Astrocyte (in vitro differentiated cells and primary cell): ENCODE measurements around the gene CAMK2B.

Experiments
- EZH2 ChIP-seq: IDR thresholded peaks from 2 replicates; pipeline ENCODE4 v1.6.1; 2012; ENCODE audit warnings: mild to moderate bottlenecking, low read length, inconsistent platforms; ENCODE audit not compliant: insufficient read depth
- TF ChIP-seq, protein P1 (sequence below): IDR thresholded peaks from 2 replicates; pipeline ENCODE4 v1.5.1; 2011; ENCODE audit warnings: low read depth, mild to moderate bottlenecking, inconsistent platforms, low read length, moderate library complexity; ENCODE audit not compliant: insufficient read depth

DNA sequence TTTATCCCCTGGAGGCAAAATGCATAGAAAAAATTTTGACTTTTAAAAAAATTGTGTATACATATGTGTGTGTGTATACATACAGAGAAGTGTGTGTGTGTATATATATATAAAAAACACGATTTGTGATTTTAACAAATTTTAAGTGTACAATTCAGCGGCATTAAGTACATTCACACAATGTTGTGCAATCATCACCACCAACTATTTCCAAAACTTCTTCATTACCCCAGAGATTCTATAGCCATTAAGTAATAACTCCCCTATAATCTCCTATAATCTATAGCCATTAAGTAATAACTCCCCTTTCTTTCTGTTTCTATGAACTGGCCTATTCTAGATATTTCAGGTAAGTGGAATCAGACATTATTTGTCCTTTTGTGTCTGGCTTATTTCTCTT lies 20.7 kb upstream of the CAMK2B start:
- no peak for TF ChIP-seq EZH2
- TF ChIP-seq, protein P1, sequence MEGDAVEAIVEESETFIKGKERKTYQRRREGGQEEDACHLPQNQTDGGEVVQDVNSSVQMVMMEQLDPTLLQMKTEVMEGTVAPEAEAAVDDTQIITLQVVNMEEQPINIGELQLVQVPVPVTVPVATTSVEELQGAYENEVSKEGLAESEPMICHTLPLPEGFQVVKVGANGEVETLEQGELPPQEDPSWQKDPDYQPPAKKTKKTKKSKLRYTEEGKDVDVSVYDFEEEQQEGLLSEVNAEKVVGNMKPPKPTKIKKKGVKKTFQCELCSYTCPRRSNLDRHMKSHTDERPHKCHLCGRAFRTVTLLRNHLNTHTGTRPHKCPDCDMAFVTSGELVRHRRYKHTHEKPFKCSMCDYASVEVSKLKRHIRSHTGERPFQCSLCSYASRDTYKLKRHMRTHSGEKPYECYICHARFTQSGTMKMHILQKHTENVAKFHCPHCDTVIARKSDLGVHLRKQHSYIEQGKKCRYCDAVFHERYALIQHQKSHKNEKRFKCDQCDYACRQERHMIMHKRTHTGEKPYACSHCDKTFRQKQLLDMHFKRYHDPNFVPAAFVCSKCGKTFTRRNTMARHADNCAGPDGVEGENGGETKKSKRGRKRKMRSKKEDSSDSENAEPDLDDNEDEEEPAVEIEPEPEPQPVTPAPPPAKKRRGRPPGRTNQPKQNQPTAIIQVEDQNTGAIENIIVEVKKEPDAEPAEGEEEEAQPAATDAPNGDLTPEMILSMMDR: no peak
